ENCODE data around the gene PIK3R3. TPM values are rescaled to one million over a fixed set of nuclear protein-coding genes. Genes with fewer than 3 reads are reported as not detected.

Gene PIK3R3
- total RNA-seq, 2 donors from 2014 or later: 18.4 to 19.0 TPM

- no peaks in the 10 kb centered on the region for H3K4me1 ChIP-seq (ENCODE audit: control insufficient read depth, insufficient read depth, low read length)
- H3K27ac ChIP-seq (ENCODE audit: low read depth, low read length): no peak overlapping the region
- Mint-ChIP-seq H3K36me3 (ENCODE audit: low read depth) (peaks cover 5% of the 10 kb centered on the region), H3K27ac (no peak overlapping the region), H3K4me3 (no peak overlapping the region), H3K9me3 (no peaks in the 10 kb centered on the region), H3K27me3 (ENCODE audit: insufficient read depth) (no peaks in the 10 kb centered on the region), H3K4me1 (peaks cover 5% of the 10 kb centered on the region)
- H3K36me3 ChIP-seq (ENCODE audit: control insufficient read depth, insufficient read depth, low read length): no peaks in the 10 kb centered on the region
- DNase-seq: no peak
- no peaks in the 10 kb centered on the region for H3K27me3 ChIP-seq (ENCODE audit: control insufficient read depth, insufficient read depth, low read length, poor library complexity, severe bottlenecking)
- H3K9me3 ChIP-seq (ENCODE audit: control insufficient read depth, low read length): no peaks in the 10 kb centered on the region
- WGBS, 2 experiments (ENCODE audit: insufficient coverage in 1 of 2, insufficient read length in 1 of 2): 88% methylated on average over 1 of the region's 1 CpG; no CpG with 5 or more reads in 1 of the 2 experiments
- TF ChIP-seq CTCF (conservative IDR thresholded peaks at IDR 0.05): no peak
- H3K9ac ChIP-seq (ENCODE audit: extremely low read depth, low read length, poor library complexity, severe bottlenecking): no peak overlapping the region
- H3K4me3 ChIP-seq (ENCODE audit: low read length): no peak overlapping the region
These were observed 47.6 kb downstream of the PIK3R3 start for GRCh38 chr1:46084553-46085451.

GRCh38 chr1:46083579-46083978 is 48.9 kb downstream of the PIK3R3 start:
- Mint-ChIP-seq H3K4me1 (peaks cover 5% of the 10 kb centered on the region), H3K36me3 (ENCODE audit: low read depth) (peaks cover 4% of the 10 kb centered on the region), H3K4me3 (no peak overlapping the region), H3K27ac (no peak overlapping the region), H3K9me3 (no peaks in the 10 kb centered on the region), H3K27me3 (ENCODE audit: insufficient read depth) (no peaks in the 10 kb centered on the region)
- H3K4me1 ChIP-seq (ENCODE audit: control insufficient read depth, insufficient read depth, low read length): no peaks in the 10 kb centered on the region
- no peaks in the 10 kb centered on the region for H3K27me3 ChIP-seq (ENCODE audit: control insufficient read depth, insufficient read depth, low read length, poor library complexity, severe bottlenecking)
- H3K27ac ChIP-seq (ENCODE audit: low read depth, low read length): no peak overlapping the region
- no peak overlapping the region for H3K4me3 ChIP-seq (ENCODE audit: low read length)
- no peak overlapping the region for H3K9ac ChIP-seq (ENCODE audit: extremely low read depth, low read length, poor library complexity, severe bottlenecking)
- TF ChIP-seq CTCF (conservative IDR thresholded peaks at IDR 0.05): no peak
- DNase-seq: no peak
- no peaks in the 10 kb centered on the region for H3K9me3 ChIP-seq (ENCODE audit: control insufficient read depth, low read length)
- H3K36me3 ChIP-seq (ENCODE audit: control insufficient read depth, insufficient read depth, low read length): no peaks in the 10 kb centered on the region

- H3K36me3 ChIP-seq (ENCODE audit: control insufficient read depth, insufficient read depth, low read length): peaks cover 3% of the 10 kb centered on the region
- peaks cover 2% of the 10 kb centered on the region for H3K4me1 Mint-ChIP-seq
- no peak overlapping the region for H3K4me3 Mint-ChIP-seq
- H3K27me3 ChIP-seq (ENCODE audit: control insufficient read depth, insufficient read depth, low read length, poor library complexity, severe bottlenecking): no peaks in the 10 kb centered on the region
- no peak for TF ChIP-seq CTCF (conservative IDR thresholded peaks at IDR 0.05)
- H3K4me1 ChIP-seq (ENCODE audit: control insufficient read depth, insufficient read depth, low read length): no peaks in the 10 kb centered on the region
- H3K27me3 Mint-ChIP-seq (ENCODE audit: insufficient read depth): no peaks in the 10 kb centered on the region
- no peaks in the 10 kb centered on the region for H3K9me3 Mint-ChIP-seq
- no peak overlapping the region for H3K27ac Mint-ChIP-seq
- H3K4me3 ChIP-seq (ENCODE audit: low read length): no peak overlapping the region
- H3K27ac ChIP-seq (ENCODE audit: low read depth, low read length): no peak overlapping the region
- H3K9ac ChIP-seq (ENCODE audit: extremely low read depth, low read length, poor library complexity, severe bottlenecking): no peak overlapping the region
- no peaks in the 10 kb centered on the region for H3K9me3 ChIP-seq (ENCODE audit: control insufficient read depth, low read length)
- no peak for DNase-seq
- peaks cover 4% of the 10 kb centered on the region for H3K36me3 Mint-ChIP-seq (ENCODE audit: low read depth)
- 100% methylated on average over 1 of the region's 1 CpG; no CpG with 5 or more reads in 1 of the 2 experiments for WGBS, 2 experiments (ENCODE audit: insufficient coverage in 1 of 2, insufficient read length in 1 of 2)
These were observed 50.8 kb downstream of the PIK3R3 start for GRCh38 chr1:46081619-46082018.
